GM20000 (cell line): Measurements from ENCODE around the gene NES.

Source experiments
- DNase-seq: peaks from one replicate; pipeline ENCODE4 v3.0.0; 2012; ENCODE audit warnings: low spot score
- CTCF ChIP-seq: IDR thresholded peaks from 2 replicates; pipeline ENCODE4 v1.5.1; 2012; ENCODE audit warnings: mild to moderate bottlenecking, control low read depth; ENCODE audit errors: extremely low read depth, missing control alignments

NES gene

DNA sequence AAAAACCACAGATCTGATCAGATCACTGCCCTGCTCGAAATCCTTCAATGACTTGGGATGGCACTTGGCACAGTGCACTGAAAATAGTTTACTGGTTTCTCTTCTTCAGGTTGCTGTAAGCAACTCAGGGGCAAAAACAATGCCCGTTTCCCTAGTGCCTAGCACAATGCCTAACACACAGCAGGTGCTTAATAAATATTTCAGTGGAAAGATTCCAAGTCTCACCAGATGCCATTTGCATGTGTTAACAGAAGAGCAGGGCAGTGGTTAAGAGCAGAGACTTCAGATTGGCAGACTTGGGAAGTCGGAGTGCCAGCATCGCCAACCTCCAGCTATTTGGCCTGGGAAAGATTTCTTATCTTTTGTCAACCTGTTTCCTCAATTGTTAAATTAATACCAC lies 40.1 kb upstream of the NES start:
- no peak for DNase-seq
- no peak for TF ChIP-seq CTCF

DNA sequence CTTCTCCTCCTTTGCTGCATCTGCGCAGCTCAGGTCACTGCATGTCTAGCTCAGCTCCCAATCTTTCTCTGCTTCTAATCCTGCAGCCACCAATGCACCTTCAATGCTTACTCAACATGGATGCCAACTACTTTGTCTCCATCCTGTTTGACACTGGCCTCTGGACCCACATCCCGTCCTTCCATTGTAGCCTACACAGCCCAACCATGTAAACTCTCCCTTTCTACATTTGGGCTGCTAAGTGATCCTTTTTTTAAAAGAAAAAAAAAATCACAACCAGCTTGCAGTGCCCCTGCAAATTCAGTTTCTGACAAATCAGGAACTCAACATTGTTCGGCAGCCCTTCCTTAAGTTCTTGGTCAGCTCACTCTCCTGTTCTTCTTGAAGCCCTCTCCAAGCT lies 37.6 kb upstream of the NES start:
- DNase-seq: no peak
- TF ChIP-seq CTCF: no peak

DNA sequence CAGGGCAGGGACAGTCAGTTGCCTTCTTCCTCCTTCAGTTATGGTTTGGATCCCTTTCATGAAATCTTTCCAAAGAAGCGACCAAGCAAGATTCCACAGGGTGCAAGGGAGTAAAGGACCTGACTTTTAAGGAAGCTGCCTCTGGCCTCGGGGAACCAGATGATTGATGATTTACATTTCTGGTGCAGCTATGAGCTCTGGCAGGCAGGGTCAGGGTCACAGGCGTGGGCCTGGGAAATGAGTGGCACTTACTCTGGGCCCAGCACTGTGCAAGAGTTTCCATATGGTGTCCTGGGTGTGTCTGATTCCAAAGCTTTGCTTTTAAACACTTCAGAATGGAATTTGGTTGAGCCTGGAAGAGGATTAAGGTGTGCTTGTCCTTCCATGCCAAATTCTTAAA lies 35.4 kb upstream of the NES start:
- no peak for DNase-seq
- TF ChIP-seq CTCF: no peak

DNA sequence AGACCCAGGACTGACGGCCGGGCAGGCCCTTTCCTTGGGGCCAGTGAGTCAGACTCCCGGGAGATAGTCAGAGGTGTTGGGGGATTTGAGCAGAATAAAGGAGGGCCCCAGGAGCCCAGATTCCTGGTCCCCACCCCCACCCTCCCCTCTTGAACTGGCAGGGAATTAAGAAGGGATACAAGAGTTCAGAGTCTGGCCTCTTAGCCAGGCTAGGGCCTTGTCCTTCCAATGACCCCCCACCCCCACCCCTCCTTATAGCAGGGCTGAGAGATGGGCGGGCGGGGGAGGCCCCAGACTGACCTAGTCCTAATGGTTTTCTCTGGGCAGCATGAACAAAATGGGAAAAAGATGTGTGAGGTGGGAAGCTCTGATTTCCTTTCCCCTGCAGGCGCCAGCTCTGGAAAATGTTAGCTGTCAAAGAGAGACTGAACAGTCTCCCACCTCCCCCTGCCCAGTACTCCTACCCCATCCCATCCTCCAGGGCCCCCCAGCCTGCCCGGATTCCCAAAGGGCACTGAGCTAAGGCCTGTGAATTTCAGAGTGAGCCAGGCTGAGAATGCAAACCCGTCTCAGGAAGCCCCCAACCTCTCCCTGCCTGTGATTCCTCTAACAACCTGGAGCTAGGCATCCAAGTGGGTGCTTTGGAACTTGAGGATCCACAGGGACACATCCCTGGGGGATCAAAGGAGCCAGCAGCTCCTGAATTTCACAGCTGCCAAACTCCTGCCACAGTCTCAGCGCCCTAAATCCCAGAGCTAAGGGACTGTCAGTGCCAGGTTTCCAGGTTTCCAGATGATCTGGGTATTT lies 34.0 kb upstream of the NES start:
- no peak for DNase-seq
- no peak for TF ChIP-seq CTCF

DNA sequence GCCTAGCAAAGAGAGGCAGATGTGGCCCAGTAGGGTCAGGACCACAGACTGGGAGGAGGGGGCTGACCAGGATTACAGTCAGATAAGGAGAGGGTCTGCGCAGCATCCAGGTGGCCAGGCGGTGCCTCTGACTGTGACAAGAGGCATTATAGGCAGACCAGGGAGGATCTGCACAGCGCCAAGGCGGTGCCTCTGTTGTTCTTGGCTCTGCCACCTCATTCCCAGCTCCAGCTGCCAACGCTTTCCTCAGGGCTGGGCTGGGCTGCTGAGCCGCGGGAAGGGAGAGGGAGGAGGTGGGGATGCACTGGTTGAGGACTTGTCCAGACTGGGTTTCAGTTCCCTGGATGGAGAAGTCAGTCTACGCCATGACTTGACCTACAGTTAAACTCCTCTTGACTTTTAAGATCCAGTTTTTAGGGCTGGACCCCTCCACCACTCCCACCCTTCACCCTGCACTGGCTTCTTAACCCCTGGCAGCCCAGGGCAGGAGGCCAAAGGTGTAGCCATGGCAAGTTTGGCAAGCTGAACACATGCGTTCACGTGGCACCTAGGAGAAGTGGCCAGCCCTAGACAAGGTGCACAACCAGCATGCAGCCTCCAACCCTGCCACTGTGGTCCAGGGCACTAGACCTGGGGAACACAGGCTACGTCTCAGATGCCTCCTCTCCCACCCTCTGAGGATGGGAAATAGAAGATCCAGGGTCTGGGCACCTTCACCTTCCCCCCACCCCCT lies 32.7 kb upstream of the NES start:
- DNase-seq: no peak
- TF ChIP-seq CTCF: no peak

- no peak for DNase-seq
- TF ChIP-seq CTCF: no peak
Observed at GRCh38 chr1:156709031-156709430, 31.8 kb upstream of the NES start.

DNA sequence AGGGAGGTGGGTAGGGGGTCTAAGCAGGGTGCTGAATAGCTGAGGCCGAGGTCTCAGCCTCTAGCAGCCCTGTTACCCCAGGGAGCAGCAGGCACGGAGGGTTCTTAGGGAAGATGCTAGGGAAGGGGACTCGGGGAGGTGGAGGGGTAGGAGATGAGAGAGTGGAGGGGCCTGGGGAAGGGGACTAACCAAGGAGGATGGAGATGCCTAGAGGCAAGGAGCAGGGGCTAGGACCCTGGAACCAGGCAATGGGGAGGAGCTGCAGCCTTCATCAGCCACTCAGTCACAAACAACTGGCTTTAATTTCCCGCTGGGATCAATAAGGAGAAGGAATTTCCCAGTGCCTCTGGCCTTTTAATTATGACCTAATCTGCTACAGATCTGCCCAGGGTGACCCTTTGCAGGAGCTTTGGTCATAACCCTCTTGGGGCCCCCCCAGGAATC lies 31.0 kb upstream of the NES start:
- TF ChIP-seq CTCF: no peak
- DNase-seq: no peak
